GM18873 (cell line): Measurements from ENCODE around the gene GHDC.
"Not testable (repeated sequence)": the region's sequence is repeated elsewhere in the genome, so short reads cannot be mapped to it uniquely, and the experiment has no call there.

Source experiments
- ATAC-seq: cut with Tn5 transposase; IDR thresholded peaks from one replicate; pipeline ENCODE4 v1.9.1; 2021; ENCODE audit warnings: mild to moderate bottlenecking, moderate library complexity, moderate number of reproducible peaks; ENCODE audit not compliant: unreplicated experiment, low FRiP score

GHDC gene

DNA sequence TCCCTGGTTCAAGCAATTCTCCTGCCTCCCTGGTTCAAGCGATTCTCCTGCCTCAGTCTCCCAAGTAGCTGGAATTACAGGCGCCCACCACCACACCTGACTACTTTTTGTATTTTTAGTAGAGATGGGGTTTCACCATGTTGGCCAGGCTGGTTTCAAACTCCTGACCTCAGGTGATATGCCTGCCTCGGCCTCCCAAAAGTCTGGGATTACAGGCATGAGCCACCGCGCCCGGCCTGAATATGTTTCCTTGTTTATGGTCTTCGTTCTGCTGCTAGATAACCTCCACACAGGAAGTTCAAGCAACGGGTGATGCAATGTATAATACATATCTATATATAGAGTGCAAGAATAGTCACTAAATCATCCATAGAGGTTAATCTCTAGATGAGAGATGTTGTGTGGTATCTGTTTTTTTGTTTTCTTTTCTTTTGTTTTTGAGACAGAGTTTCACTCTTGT is 11.9 kb upstream of the GHDC start:
- not testable (repeated sequence) for ATAC-seq

DNA sequence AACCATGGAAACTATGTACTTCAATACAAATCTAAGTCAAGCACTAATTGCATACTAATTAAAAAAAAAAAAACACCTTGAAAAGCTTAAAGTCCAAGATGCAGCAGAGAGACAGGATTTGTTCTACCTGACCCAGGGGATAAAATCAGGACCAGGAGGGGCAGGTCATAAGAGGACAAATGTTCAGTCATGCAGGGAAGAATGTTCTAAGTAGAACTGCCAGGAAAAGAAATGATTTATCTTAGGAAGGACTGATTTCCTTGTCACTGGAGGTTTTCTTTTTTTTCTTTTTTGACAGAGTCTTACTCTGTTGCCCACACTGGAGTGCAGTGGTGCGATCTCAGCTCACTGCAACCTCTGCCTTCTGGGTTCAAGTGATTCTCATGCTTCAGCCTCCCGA is 9.1 kb upstream of the GHDC start:
- no peak for ATAC-seq

DNA sequence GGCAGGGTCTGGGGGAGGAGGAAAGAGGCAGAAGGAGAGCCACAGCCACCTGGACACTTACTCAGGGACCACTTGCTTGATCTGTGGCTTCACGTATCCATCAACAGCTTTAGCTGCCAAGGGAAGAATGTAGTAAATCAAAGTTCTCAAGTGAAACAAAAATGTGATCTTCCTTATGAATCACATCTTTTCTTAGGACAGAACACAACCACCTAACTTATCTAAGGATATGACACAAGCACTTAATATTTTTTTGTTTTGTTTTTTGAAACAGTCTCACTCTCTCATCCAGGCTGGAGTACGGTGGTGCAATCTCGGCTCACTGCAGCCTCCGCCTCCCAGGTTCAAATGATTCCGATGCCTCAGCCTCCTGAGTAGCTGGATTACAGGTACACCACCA is 8.4 kb upstream of the GHDC start:
- ATAC-seq: no peak

DNA sequence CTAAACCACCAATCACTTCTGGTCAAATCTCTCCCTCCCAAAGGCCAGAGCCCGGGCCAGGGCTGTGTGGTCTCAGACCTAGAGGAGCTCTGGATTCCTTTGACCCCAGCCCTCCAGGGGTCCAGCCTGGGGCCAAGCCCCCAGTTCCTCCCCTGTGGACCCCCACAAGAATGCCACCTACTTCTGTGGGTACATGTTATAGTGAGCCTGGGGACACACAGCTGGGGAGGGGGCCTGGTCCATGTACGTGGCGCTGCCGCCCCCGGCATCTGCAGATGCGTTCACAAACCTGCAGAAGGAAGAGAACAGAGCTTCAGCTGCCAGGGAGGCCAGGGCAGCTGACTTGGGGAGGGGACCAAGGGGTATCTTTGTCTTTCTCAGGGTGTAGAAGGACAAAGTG is 7.9 kb upstream of the GHDC start:
- ATAC-seq: no peak

DNA sequence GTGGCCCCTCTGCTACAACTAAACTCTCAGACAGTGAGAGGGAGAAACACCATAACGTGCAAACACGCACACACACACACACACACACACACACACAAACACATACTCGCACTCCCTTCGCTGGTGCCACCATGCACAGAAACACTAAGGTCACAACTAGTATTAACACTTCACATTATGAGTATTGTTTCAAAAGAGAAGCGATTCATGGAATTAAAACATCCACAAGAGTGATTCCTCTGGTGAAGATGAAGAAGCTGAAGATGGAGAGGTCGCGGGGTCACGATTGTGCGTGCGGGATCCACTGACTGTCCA is 7.1 kb upstream of the GHDC start:
- no peak for ATAC-seq

DNA sequence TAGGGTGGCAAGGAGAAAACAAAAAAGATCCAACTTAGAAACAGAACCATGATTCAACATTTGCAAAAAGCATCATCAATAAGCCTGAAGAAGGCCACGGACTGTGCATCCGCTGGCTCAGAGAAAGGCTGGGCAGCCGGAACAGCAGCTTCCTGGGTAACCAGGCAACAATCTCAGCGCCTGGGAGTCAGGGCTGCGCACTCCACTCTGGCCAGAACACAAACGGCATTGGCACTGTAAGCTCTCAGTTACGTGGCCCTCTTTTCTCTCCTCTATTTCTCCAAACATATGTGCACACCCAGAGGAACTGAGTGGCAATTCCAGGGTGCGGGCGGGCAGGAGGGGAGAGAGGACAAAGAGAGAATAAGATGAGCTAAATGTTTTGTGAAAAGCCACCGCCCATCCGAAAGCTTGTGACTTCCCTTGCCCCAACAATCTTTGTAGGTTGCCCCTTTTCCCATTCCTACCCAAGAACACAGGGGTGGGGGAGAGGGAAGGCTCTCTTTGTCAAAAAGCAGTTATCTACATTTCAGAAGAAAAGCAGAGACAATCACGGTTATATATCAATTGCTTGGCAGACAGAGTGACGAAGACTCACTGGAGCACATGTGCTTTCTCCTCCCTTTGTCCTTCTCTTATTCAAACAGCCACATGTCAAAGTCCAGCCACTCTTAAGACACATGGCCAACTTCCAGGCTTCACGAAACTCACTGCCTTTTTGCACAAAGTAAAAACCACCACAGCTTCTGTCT is 6.6 kb upstream of the GHDC start:
- ATAC-seq: no peak

DNA sequence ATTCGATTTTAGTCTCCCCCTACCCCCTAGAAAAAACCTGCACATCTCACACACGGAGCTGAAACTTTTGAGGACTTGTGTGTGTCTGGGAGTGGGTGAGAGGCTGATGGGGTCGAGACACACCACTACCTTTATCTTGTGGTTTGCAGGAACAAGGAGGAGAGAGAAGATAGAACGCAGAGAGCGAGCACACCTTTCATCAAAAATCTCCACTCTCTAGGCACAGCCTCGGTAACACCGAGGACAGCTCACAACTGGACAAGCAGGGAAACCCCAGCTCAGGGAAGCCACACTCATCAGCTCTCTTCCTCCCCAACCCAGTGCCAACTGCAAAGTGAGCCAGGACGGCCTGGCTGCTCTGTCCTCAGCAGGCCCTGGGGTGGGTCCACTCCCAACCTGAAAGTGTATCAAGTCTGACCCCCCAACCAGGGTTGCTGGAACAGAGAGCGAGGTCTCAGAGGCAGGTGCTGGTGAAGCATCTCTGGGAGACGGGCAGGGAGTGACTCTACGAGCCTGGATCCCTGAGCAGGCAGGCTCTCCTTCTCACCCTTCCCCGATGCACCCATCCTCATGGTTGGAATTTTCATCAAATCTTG is 5.2 kb upstream of the GHDC start:
- no peak for ATAC-seq

DNA sequence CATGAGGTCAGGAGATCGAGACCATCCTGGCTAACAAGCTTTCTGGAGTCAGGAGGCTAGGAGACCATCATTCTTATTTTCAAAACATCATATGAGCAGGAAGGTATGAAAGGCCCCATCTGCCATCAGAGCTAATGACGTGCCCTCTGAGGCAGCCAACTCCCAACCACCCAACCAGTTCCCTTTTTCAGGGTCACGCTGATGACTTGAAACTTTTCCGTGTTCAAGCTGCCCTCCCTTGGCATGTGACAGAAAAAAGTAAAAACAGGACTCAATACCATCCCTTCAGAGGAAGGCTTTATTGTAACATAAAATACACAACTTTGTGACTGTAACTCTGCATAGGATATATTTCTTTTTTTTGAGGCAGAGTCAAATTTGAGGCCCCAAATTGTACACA is 4.6 kb upstream of the GHDC start:
- ATAC-seq: no peak

DNA sequence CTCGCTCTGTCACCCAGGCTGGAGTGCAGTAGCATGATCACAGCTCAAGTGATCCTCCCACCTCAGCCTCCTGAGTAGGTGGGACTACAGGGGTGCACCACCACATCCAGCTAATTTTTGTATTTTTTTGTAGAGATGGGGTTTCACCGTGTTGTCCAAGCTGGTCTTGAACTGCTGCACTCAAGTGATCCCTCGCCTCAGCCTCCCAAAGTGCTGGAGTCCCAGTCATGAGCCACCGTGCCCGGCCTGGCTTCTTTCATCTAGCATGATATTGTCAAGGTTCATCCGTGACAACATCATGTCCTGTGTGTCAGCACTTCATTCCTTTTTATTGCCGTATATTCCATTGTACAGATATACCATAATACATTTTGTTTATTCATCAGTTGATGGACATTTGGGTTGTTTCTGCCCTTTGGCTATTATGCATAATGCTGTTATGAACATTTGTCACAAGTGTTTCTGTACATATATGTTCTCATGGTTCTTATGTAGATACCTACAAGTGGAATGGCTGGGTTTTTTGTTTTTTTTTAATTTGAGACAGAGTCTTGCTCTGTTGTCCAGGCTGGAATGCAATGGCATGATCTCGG is 3.4 kb upstream of the GHDC start:
- ATAC-seq: no peak

DNA sequence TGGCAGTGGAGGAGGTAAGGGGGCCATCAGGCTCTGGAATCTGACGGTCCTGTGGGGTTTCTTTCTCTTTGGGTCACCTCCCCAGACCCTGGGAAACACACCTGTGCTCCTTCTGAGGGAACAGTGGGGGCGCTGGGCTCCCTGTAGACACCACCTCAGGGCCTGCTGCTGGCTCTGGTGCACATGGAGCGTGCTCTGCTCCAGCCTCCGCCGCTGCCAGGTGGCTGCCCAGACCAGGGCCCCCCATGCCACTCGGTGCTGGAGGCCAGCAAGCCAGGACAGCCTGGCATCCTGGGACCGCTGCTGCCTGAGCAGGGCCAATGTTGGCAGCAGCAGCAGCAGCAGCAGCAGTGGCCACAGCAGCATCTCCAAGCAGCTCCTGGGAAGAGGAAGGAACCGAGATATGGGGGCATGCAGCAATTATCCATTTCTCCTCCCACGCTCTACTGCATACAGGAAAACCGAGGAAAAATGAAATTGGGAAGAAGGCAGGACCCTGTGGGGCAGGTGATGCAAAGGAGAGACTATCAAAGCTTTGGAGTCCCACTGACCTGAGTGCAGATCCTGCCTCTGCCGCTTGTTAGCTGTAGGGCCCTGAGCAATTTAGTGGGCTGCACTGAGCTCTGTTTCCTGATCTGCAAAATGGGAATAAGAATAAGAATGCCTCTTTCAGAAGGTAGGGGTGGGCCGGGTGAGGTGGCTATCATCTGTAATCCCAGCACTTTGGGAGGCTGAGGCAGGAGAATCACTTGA is 902 bp downstream of the GHDC start:
- ATAC-seq: no peak

DNA sequence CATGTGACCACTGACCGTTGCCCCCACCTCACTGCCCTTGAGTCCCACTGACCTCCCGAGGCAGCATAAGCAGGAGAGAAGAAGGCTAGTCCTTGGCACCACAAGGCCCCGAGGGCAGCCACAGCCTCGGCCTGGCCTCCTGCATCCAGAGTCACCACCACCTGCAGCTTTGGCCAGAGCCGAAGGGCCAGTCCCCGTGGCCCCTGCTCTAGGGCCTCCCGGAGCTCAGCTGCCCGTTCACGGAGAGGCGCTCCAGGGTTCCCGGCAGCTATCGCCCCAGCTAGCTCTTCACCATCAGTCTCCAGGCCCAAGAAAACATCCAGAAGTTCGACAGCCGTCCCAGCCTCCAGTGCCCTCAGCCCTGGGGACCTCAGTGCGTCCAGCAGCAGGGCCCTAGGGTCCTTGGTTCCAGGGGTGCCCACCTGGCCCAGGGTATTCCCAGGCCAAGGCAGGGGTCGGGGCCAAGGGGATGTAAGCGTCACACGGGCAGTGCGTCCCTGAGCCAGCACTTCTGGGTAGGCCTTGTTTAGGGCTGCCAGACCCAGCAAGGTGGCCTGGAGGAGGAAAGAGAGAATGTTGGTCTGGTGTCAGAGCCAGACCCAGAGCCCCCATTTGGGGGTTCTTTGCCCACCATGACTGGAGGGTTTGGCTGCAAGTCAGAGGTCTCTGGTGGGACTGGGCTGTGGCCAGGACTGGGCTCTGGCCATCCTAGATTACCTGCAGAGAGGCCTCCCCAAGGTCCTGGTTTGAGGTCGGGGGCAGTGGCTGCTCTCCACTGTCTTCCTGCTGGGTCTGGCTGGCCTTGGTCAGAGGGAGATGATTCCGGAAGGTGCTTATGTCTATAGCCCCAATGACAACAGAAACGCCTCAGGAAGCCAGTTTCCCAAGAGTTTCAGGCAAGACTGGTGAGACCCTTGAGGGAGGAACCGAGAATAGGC is 1.8 kb downstream of the GHDC start:
- ATAC-seq: no peak

DNA sequence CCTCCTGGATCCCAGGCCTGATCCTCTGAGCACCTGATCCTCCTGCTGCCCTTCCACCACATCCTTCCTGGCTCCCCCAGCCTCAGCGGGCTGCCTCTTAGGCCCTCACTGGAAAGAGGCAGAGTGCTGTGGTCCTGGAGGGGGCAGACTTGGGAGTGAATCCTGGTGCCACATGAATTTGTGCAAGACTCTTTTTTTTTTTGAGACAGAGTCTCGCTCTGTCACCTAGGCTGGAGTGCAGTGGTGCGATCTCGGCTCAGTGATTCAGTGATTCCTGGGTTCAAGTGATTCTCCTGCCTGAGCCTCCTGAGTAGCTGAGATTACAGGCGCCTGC is 3.1 kb downstream of the GHDC start:
- no peak for ATAC-seq

DNA sequence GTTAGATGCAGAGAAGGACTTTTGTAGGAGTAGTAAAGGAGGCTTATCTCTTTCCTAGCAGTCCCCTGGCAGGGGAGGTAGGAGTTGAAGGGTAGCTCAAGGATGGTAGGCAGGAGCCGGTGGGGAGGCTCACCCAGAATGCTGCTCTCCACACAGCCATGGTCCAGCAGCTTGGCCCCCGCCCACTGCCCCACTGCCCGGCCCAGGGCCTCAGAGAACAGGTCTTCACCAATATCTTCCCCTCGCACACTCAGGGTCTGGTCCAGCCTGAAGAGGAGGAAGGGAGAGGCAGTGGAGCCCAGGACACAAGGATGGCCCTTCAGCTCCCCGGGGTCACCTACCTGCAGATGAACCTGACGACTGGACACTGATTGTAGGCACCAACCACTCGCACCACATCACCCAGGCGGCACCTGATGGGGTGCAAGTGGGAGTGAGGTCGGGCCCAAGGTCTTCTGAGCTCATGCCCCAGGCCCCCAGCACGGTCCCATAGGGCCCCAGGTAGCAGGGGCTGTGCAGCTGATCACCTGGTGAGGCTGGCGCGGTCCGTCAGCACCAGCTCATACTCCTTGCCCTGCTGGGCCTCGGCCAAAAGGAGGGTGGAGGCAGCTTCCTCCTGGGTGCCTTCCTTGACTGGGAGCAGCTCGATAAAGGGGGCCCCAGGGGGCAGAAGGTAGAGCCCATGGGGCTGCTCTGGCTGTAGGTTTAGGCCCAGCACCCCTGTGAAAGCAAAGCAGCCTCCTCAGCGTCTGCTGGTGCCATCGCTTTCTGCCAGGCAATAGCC is 3.6 kb downstream of the GHDC start:
- ATAC-seq: no peak

DNA sequence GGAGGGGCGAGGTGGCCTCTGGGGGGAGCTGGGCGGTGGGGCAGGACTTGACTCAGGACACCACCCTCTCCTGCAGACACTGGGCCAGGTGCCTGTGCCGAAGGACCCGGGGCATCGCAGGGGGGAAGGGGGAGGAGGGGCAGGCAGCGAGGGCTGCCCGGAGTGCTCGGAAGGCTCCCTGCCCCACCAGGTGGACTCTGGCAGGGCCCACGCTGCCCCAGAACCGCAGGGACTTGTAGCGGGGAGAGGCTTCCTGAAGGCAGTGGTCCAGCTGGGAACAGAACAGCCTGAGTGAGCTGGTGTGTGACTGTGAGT is 4.7 kb downstream of the GHDC start:
- ATAC-seq: no peak

DNA sequence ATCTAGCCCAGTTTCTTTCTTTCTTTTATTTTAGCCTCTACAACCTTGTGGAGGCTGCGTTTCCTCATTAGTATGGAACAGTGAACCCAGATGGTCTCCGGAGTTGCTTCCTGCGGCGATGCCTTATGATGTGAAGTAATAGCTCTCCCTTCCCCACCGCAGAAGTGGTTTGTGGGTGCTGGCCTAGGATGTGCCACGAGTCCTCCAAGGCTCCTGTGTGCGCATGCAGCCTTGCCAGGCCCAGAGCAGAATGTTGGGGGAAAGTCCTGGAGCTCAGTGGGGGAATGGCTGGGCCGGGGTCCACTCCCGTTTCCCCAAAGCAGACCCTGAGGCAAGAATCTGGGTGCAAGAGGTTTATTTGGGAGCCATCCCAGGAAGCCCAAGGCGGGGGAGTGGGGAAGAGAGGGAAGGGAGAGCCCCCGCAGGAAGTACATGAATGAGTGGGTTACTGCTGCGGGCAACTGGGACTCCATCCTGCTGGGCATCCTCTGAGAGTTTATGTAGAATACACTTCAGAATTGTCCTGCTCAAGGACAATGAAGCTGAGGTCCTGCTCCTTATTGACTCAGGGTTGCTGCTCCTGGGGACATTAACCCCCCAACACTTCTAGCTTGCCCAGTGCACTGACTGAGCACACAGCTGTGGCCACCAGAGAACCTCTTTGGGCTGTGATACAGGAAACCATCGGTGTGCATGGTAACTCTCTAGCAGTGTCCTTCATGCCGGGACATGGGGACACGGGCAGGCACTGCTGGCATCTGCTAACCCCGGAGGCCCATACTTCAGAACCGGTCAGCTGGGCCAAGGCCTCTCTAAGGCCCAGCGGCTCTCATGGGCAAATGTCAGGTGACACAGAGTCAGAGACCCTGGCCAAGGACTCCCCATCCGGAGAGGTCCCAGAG is 5.3 kb downstream of the GHDC start:
- no peak for ATAC-seq

DNA sequence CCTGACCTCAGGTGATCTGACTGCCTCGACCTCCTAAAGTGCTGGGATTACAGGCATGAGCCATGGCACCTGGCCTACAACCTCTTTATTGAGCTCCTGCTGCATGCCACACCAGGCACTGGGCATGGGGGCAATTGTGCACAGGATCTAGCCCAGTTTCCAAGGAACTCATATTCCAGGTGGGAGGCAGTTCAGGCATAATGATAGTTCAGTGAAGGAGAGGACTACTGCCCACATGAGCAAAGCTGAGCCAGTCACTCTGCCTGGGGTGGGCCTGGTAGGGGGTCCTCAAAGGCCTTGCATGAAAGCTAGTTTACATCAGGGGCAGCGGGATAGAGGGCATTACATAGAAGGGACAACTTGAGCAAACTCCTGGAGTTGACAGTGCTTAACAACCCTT is 6.5 kb downstream of the GHDC start:
- no peak for ATAC-seq

DNA sequence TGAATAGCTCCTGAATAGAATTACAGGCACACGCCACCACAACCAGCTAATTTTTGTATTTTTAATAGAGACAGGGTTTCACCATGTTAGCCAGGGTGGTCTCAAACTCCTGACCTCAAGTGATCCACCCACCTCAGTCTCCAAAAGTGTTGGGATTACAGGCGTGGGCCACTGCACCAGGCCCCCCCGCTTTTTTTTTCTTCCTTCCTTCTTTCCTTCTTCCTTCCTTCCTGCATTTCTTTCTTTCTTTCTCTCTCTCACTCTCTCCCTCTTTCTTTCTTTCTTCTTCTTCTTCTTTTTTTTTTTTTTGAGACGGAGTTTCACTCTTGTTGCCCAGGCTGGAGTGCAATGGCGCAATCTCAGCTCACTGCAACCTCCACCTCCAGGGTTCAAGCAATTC is 8.1 kb downstream of the GHDC start:
- ATAC-seq: not testable (repeated sequence)

DNA sequence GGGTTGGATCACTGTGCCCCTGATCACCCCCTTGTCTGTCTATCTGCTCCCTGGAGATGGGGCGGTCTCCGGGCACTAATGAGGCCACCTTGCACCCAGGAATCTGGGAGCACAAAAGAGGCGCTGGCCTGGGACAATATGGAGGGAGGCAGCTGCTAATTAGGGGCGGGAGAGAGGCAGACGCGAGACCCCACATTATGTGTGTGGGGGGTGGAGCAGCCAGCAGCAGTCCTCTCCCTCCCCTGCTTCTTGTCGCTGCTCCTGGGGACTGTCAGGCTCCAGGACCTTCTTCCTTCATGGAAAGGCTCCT is 8.7 kb downstream of the GHDC start:
- no peak for ATAC-seq
